OCI-LY7 (cell line): ENCODE measurements around the gene TBC1D32. TPM values are rescaled to one million over a fixed set of nuclear protein-coding genes. Genes with fewer than 3 reads are reported as not detected.

Source experiments
- BruUV-seq: library from RNA; stranded (reverse); fragments of 400-500 nt; replicated peaks from 2 replicates; lab custom pipeline; 2021; lab: Mats Ljungman, UMichigan
- CTCF ChIA-PET: fragments of 300-600 bp; sonication (Branson Sonifier 250); formaldehyde crosslinking; loops from one replicate; lab custom pipeline; 2022; ENCODE audit warnings: antibody characterized with exemption; ENCODE audit not compliant: unreplicated experiment; lab: Charles Lee
- POLR2A ChIA-PET: fragments of 300-600 bp; sonication (Branson Sonifier 250); formaldehyde crosslinking; loops from one replicate; lab custom pipeline; 2022; ENCODE audit warnings: antibody characterized with exemption; lab: Charles Lee
- DNase-seq: peaks from one replicate; pipeline ENCODE4 v3.0.0-alpha.2; 2015; ENCODE audit warnings: low spot score
- H2AFZ ChIP-seq: fragments of 200-600 bp; sonication (generic), shearing (Covaris generic); 2 replicates; pipeline ENCODE4 v1.6.1; 2014; ENCODE audit warnings: mild to moderate bottlenecking, antibody characterized with exemption, low read length, moderate library complexity
- H3K27ac ChIP-seq: fragments of 200-600 bp; sonication (generic); 2 replicates; pipeline ENCODE4 v1.5.1; 2014; ENCODE audit warnings: mixed run types, low read depth, mild to moderate bottlenecking, moderate library complexity, low read length, inconsistent platforms; ENCODE audit not compliant: poor library complexity, severe bottlenecking
- H3K36me3 ChIP-seq: fragments of 200-600 bp; sonication (generic); 2 replicates; pipeline ENCODE4 v1.6.1; 2014; ENCODE audit warnings: mild to moderate bottlenecking, antibody characterized with exemption, low read length, moderate library complexity, mixed read lengths; ENCODE audit not compliant: insufficient read depth
- H3K4me1 ChIP-seq: fragments of 200-600 bp; sonication (generic); 2 replicates; pipeline ENCODE4 v1.5.1; 2014; ENCODE audit warnings: mild to moderate bottlenecking, low read length; ENCODE audit not compliant: insufficient read depth, poor library complexity, severe bottlenecking
- H3K4me2 ChIP-seq: fragments of 200-600 bp; sonication (generic); 2 replicates; pipeline ENCODE4 v1.6.1; 2014; ENCODE audit warnings: mild to moderate bottlenecking, low read length
- H3K4me3 ChIP-seq: fragments of 200-600 bp; sonication (generic); 2 replicates; pipeline ENCODE4 v1.5.1; 2014; ENCODE audit warnings: mild to moderate bottlenecking, low read depth, low read length; ENCODE audit not compliant: poor library complexity, severe bottlenecking
- H3K79me2 ChIP-seq: fragments of 200-600 bp; sonication (generic); 2 replicates; pipeline ENCODE4 v1.6.1; 2016; ENCODE audit warnings: low read depth, mild to moderate bottlenecking, low read length, moderate library complexity, mixed read lengths; ENCODE audit not compliant: insufficient read depth
- H3K9me2 ChIP-seq: fragments of 200-600 bp; sonication (generic); 2 replicates; pipeline ENCODE4 v1.6.1; 2016; ENCODE audit warnings: mild to moderate bottlenecking, low read length, mixed read lengths; ENCODE audit not compliant: insufficient read depth
- H3K9me3 ChIP-seq: fragments of 200-600 bp; sonication (generic); 2 replicates; pipeline ENCODE4 v1.6.1; 2014; ENCODE audit warnings: mild to moderate bottlenecking, mixed run types, low read length, mixed read lengths
- H4K20me1 ChIP-seq: fragments of 200-600 bp; sonication (generic); 2 replicates; pipeline ENCODE4 v1.6.1; 2014; ENCODE audit warnings: mild to moderate bottlenecking, antibody characterized with exemption, low read length, moderate library complexity, mixed read lengths; ENCODE audit not compliant: insufficient read depth
- CTCF ChIP-seq: fragments of 200-600 bp; sonication (generic); conservative IDR thresholded peaks from 2 replicates; pipeline ENCODE4 v1.5.1; 2014; ENCODE audit warnings: mild to moderate bottlenecking, antibody characterized with exemption, low read length, moderate library complexity, mixed read lengths
- EZH2phosphoT487 ChIP-seq: fragments of 200-600 bp; sonication (generic); IDR thresholded peaks from 2 replicates; pipeline ENCODE4 v1.6.1; 2018; ENCODE audit warnings: low read depth, borderline replicate concordance, mild to moderate bottlenecking, mixed run types, antibody characterized with exemption, low read length, moderate library complexity, mixed read lengths
- intact Hi-C: fragments of 100-400 bp; cut with micrococcal nuclease; formaldehyde crosslinking; loops from one replicate; pipeline ENCODE4 v1.10.0; 2022; ENCODE audit not compliant: unreplicated experiment
- total RNA-seq, 2 experiments: library from RNA; depleted of rRNA in 1 of 2; stranded (reverse); fragments of >200 nt in 1 of 2; shearing (Covaris generic) in 1 of 2; gene quantifications; 2 replicates each; pipeline ENCODE4 v1.2.3, GENCODE V29; 2014 to 2022

TBC1D32 gene
- total RNA-seq, 2 experiments from 2014 or later: 3.8 to 5.1 TPM

GRCh38 chr6:121040831-121041230, 293.4 kb downstream of the TBC1D32 start:
- Histone ChIP-seq H3K4me1 (no peaks in the 10 kb centered on the region), H4K20me1 (no peaks in the 10 kb centered on the region), H3K9me2 (no peaks in the 10 kb centered on the region), H3K4me2 (no peak overlapping the region), H3K4me3 (no peak overlapping the region), H3K9me3 (no peaks in the 10 kb centered on the region), H3K36me3 (no peaks in the 10 kb centered on the region), H3K79me2 (no peaks in the 10 kb centered on the region), H3K27ac (no peak overlapping the region), H2AFZ (no peak overlapping the region)
- CTCF ChIA-PET: no interaction called here
- BruUV-seq: no TSS peak
- DNase-seq: no peak
- intact Hi-C loops: no loop called here
- no peak for TF ChIP-seq EZH2phosphoT487
- no peak for TF ChIP-seq CTCF
- POLR2A ChIA-PET: no interaction called here

GRCh38 chr6:121033091-121033490, 301.2 kb downstream of the TBC1D32 start:
- H3K79me2 ChIP-seq: no peaks in the 10 kb centered on the region
- no peak overlapping the region for H2AFZ ChIP-seq
- no peaks in the 10 kb centered on the region for H3K36me3 ChIP-seq
- no peak for TF ChIP-seq CTCF
- TF ChIP-seq EZH2phosphoT487: no peak
- H3K4me3 ChIP-seq: no peak overlapping the region
- H4K20me1 ChIP-seq: no peaks in the 10 kb centered on the region
- DNase-seq: no peak
- intact Hi-C loops: no loop called here
- no peaks in the 10 kb centered on the region for H3K9me3 ChIP-seq
- CTCF ChIA-PET: no interaction called here
- no peak overlapping the region for H3K4me2 ChIP-seq
- no TSS peak for BruUV-seq
- H3K27ac ChIP-seq: no peak overlapping the region
- no peaks in the 10 kb centered on the region for H3K4me1 ChIP-seq
- H3K9me2 ChIP-seq: no peaks in the 10 kb centered on the region
- POLR2A ChIA-PET: no interaction called here

- H3K36me3 ChIP-seq: no peaks in the 10 kb centered on the region
- H3K4me3 ChIP-seq: no peak overlapping the region
- TF ChIP-seq EZH2phosphoT487 (no peak), CTCF (no peak)
- no peaks in the 10 kb centered on the region for H3K9me2 ChIP-seq
- H3K9me3 ChIP-seq: no peaks in the 10 kb centered on the region
- H4K20me1 ChIP-seq: no peaks in the 10 kb centered on the region
- no peak overlapping the region for H2AFZ ChIP-seq
- ChIA-PET POLR2A (no interaction called here), CTCF (no interaction called here)
- no peaks in the 10 kb centered on the region for H3K79me2 ChIP-seq
- no peak overlapping the region for H3K27ac ChIP-seq
- BruUV-seq: no TSS peak
- H3K4me2 ChIP-seq: no peak overlapping the region
- no peaks in the 10 kb centered on the region for H3K4me1 ChIP-seq
- no peak for DNase-seq
- intact Hi-C loops: no loop called here
Observed at GRCh38 chr6:121032268-121033006, 301.8 kb downstream of the TBC1D32 start.
